H1 (cell line): ENCODE data around the gene SELPLG. TPM values are rescaled to one million over a fixed set of nuclear protein-coding genes. Genes with fewer than 3 reads are reported as not detected.

Experiments used
- CTCF ChIA-PET: fragments of 300-600 bp; sonication (Branson Sonifier 250); formaldehyde crosslinking; loops from one replicate; lab custom pipeline; 2021; ENCODE audit not compliant: partially characterized antibody; lab: Charles Lee
- POLR2A ChIA-PET: fragments of 300-600 bp; sonication (Branson Sonifier 250); formaldehyde crosslinking; loops from one replicate; lab custom pipeline; 2021; ENCODE audit warnings: inconsistent platforms; ENCODE audit not compliant: partially characterized antibody; lab: Charles Lee
- DNase-seq, 2 experiments: peaks; one replicate each; pipeline versions ENCODE4 v3.0.0 to v3.0.0-alpha.2; 2010 to 2022; ENCODE audit warnings: low spot score in 2 of 2, low read depth in 1 of 2, mixed read lengths in 1 of 2
- FAIRE-seq: peaks from 2 replicates; lab custom pipeline; 2011; peaks lifted over from hg19 to GRCh38; lab: Jason Lieb, UNC
- H2AFZ ChIP-seq: 2 replicates; pipeline ENCODE4 v1.8.1; 2012; ENCODE audit warnings: low read length, inconsistent platforms
- H2AK5ac ChIP-seq: 2 replicates; pipeline ENCODE4 v1.6.1; 2013; ENCODE audit warnings: low read depth, low read length
- H2BK120ac ChIP-seq: replicated peaks from 2 replicates; pipeline ENCODE3; 2013; ENCODE audit warnings: low read depth, low read length, inconsistent platforms
- H2BK12ac ChIP-seq: 2 replicates; pipeline ENCODE4 v1.6.1; 2013; ENCODE audit warnings: low read depth, low read length
- H2BK15ac ChIP-seq: 2 replicates; pipeline ENCODE4 v1.6.1; 2013; ENCODE audit warnings: low read length
- H2BK20ac ChIP-seq: 2 replicates; pipeline ENCODE4 v1.6.1; 2013; ENCODE audit warnings: low read length
- H2BK5ac ChIP-seq: 2 replicates; pipeline ENCODE4 v1.6.1; 2013; ENCODE audit warnings: low read depth, low read length
- H3K14ac ChIP-seq: 2 replicates; pipeline ENCODE4 v1.6.1; 2013; ENCODE audit warnings: inconsistent platforms; ENCODE audit not compliant: insufficient read length
- H3K18ac ChIP-seq: 2 replicates; pipeline ENCODE4 v1.6.1; 2013; ENCODE audit warnings: low read length; ENCODE audit errors: extremely low read depth
- H3K23ac ChIP-seq: 2 replicates; pipeline ENCODE4 v1.6.1; 2013; ENCODE audit warnings: inconsistent platforms; ENCODE audit not compliant: insufficient read length
- H3K23me2 ChIP-seq: 2 replicates; pipeline ENCODE4 v1.6.1; 2013; ENCODE audit warnings: low read depth, low read length
- H3K27ac ChIP-seq: 2 replicates; pipeline ENCODE4 v1.6.1; 2011; ENCODE audit warnings: low read depth, low read length, inconsistent platforms
- H3K27me3 ChIP-seq, 4 experiments: replicated peaks in 1 of 4; 1 replicate in 1 of 4; 2 replicates in 3 of 4; pipeline versions ENCODE4 v1.6.1 to v1.8.1; 2011 to 2013; ENCODE audit warnings: low read length in 3 of 4, mild to moderate bottlenecking in 3 of 4, inconsistent platforms in 2 of 4, mixed read lengths in 2 of 4, moderate library complexity in 1 of 4; ENCODE audit not compliant: control insufficient read depth in 3 of 4, insufficient read depth in 3 of 4; ENCODE audit errors: extremely low read depth in 1 of 4
- H3K36me3 ChIP-seq, 4 experiments: 2 replicates each; pipeline versions ENCODE4 v1.6.1 to v1.8.1; 2011 to 2013; ENCODE audit warnings: mild to moderate bottlenecking in 4 of 4, low read length in 3 of 4, moderate library complexity in 2 of 4, control low read depth in 1 of 4, inconsistent platforms in 1 of 4; ENCODE audit not compliant: insufficient read depth in 4 of 4, control insufficient read depth in 2 of 4
- H3K4ac ChIP-seq: replicated peaks from 2 replicates; pipeline ENCODE3; 2013; ENCODE audit warnings: low read length, low read depth, mixed read lengths, inconsistent platforms; ENCODE audit not compliant: insufficient read length
- H3K4me1 ChIP-seq, 4 experiments: replicated peaks in 1 of 4; 1 replicate in 1 of 4; 2 replicates in 3 of 4; pipeline versions ENCODE4 v1.6.1 to v1.8.1; 2011 to 2013; ENCODE audit warnings: low read length in 3 of 4, inconsistent platforms in 2 of 4, mixed read lengths in 1 of 4; ENCODE audit not compliant: insufficient read depth in 4 of 4, control insufficient read depth in 3 of 4
- H3K4me2 ChIP-seq, 2 experiments: 2 replicates each; pipeline versions ENCODE4 v1.6.1 to v1.8.1; 2011 to 2013; ENCODE audit warnings: low read depth in 2 of 2, low read length in 2 of 2, control low read depth in 1 of 2, inconsistent platforms in 1 of 2, mild to moderate bottlenecking in 1 of 2; ENCODE audit not compliant: insufficient read depth in 1 of 2
- H3K4me3 ChIP-seq, 4 experiments: fragments of 200-600, 300-600 bp in 1 of 4; sonication (generic), shearing (Covaris generic), sonication (Bioruptor Twin) in 1 of 4; 2 replicates each; pipeline versions ENCODE4 v1.5.1 to v1.8.1; 2011 to 2016; ENCODE audit warnings: low read length in 4 of 4, low read depth in 3 of 4, control low read depth in 2 of 4, inconsistent platforms in 2 of 4, mild to moderate bottlenecking in 2 of 4, mixed read lengths in 1 of 4, moderate library complexity in 1 of 4; ENCODE audit not compliant: insufficient read depth in 2 of 4; ENCODE audit errors: extremely low read depth in 1 of 4
- H3K56ac ChIP-seq: replicated peaks from 2 replicates; pipeline ENCODE3; 2013; ENCODE audit warnings: low read depth, mild to moderate bottlenecking, mixed read lengths, low read length, inconsistent platforms; ENCODE audit not compliant: insufficient read length
- H3K79me1 ChIP-seq: 2 replicates; pipeline ENCODE4 v1.6.1; 2013; ENCODE audit warnings: low read depth, low read length, control low read depth
- H3K79me2 ChIP-seq, 2 experiments: 2 replicates each; pipeline versions ENCODE4 v1.6.1 to v1.8.1; 2012 to 2013; ENCODE audit warnings: low read length in 2 of 2, mild to moderate bottlenecking in 2 of 2, inconsistent platforms in 1 of 2; ENCODE audit not compliant: insufficient read depth in 2 of 2, control insufficient read depth in 1 of 2
- H3K9ac ChIP-seq, 4 experiments: replicated peaks in 1 of 4; 1 replicate in 1 of 4; 2 replicates in 3 of 4; pipeline versions ENCODE4 v1.6.1 to v1.8.1; 2011 to 2013; ENCODE audit warnings: low read depth in 3 of 4, low read length in 3 of 4, control low read depth in 2 of 4, mild to moderate bottlenecking in 2 of 4, moderate library complexity in 2 of 4, inconsistent platforms in 1 of 4; ENCODE audit errors: extremely low read depth in 1 of 4
- H3K9me3 ChIP-seq, 2 experiments: 2 replicates each; pipeline versions ENCODE4 v1.6.1 to v1.8.1; 2012 to 2013; ENCODE audit warnings: mild to moderate bottlenecking in 2 of 2, moderate library complexity in 2 of 2, control low read depth in 1 of 2, inconsistent platforms in 1 of 2, low read depth in 1 of 2, low read length in 1 of 2, mixed read lengths in 1 of 2; ENCODE audit not compliant: insufficient read depth in 2 of 2
- H4K20me1 ChIP-seq, 2 experiments: replicated peaks in 1 of 2; 2 replicates each; pipeline versions ENCODE3 to v1.8.1; 2011 to 2013; ENCODE audit warnings: inconsistent platforms in 2 of 2, low read length in 2 of 2, mild to moderate bottlenecking in 1 of 2; ENCODE audit not compliant: insufficient read depth in 2 of 2, control insufficient read depth in 1 of 2
- H4K5ac ChIP-seq: 2 replicates; pipeline ENCODE4 v1.6.1; 2013; ENCODE audit warnings: low read length, low read depth, mixed read lengths, inconsistent platforms; ENCODE audit not compliant: insufficient read length
- H4K8ac ChIP-seq: 2 replicates; pipeline ENCODE4 v1.8.0; 2013; ENCODE audit warnings: mild to moderate bottlenecking, moderate library complexity, low read length, inconsistent platforms; ENCODE audit not compliant: insufficient read depth; ENCODE audit errors: extremely low read depth
- H4K91ac ChIP-seq: replicated peaks from 2 replicates; pipeline ENCODE3; 2013; ENCODE audit warnings: low read length, mixed read lengths, inconsistent platforms; ENCODE audit not compliant: insufficient read length
- CBX5 ChIP-seq: fragments of 300-800, 300-1000 bp; sonication (generic); IDR thresholded peaks from 2 replicates; pipeline ENCODE4 v1.7.1; 2016; ENCODE audit warnings: antibody characterized with exemption, low read length, low read depth
- CTCF ChIP-seq, 3 experiments: IDR thresholded peaks; 1 replicate in 2 of 3; 2 replicates in 1 of 3; pipeline versions ENCODE4 v1.5.1 to v1.6.1; 2011; ENCODE audit warnings: low read length in 3 of 3, mild to moderate bottlenecking in 3 of 3, inconsistent platforms in 2 of 3, low read depth in 1 of 3, moderate library complexity in 1 of 3; ENCODE audit not compliant: insufficient read depth in 1 of 3; ENCODE audit errors: control extremely low read depth in 1 of 3
- EZH2 ChIP-seq: fragments of 200-600 bp; sonication (generic); IDR thresholded peaks from 2 replicates; pipeline ENCODE4 v1.7.1; 2012; ENCODE audit warnings: low read depth, mild to moderate bottlenecking, moderate library complexity, low read length, inconsistent platforms; ENCODE audit not compliant: severe bottlenecking
- RNF2 ChIP-seq: fragments of 200-900, 300-1000 bp; sonication (generic); IDR thresholded peaks from 2 replicates; pipeline ENCODE4 v1.7.1; 2016; ENCODE audit warnings: borderline replicate concordance, low read depth, mild to moderate bottlenecking, antibody characterized with exemption, low read length; ENCODE audit not compliant: poor library complexity, severe bottlenecking; ENCODE audit errors: missing control alignments
- SIX5 ChIP-seq: IDR thresholded peaks from 2 replicates; pipeline ENCODE4 v1.6.1; 2011; ENCODE audit warnings: mild to moderate bottlenecking, low read depth, low read length
- SP2 ChIP-seq: IDR thresholded peaks from 2 replicates; pipeline ENCODE4 v1.6.1; 2012; ENCODE audit warnings: mild to moderate bottlenecking, low read length, inconsistent platforms
- SUZ12 ChIP-seq: fragments of 200-600 bp; sonication (generic); IDR thresholded peaks from 2 replicates; pipeline ENCODE4 v1.6.1; 2012; ENCODE audit warnings: mild to moderate bottlenecking, inconsistent platforms, low read length, moderate library complexity, mixed read lengths
- TAF1 ChIP-seq: IDR thresholded peaks from 2 replicates; pipeline ENCODE4 v1.6.1; 2011; ENCODE audit warnings: mild to moderate bottlenecking, low read depth, low read length
- TEAD4 ChIP-seq: IDR thresholded peaks from 2 replicates; pipeline ENCODE4 v1.6.1; 2012; ENCODE audit warnings: low read depth, low read length, inconsistent platforms, mixed read lengths
- WGBS, 2 experiments: shearing (Covaris generic) in 1 of 2; methylation state at CpG; one replicate each; pipeline versions ENCODE4 v1.1.6 to v1.1.7; 2013 to 2015; ENCODE audit warnings: low lambda C conversion rate in 2 of 2, mixed read lengths in 2 of 2, inconsistent platforms in 1 of 2, low coverage in 1 of 2, missing lambda C conversion rate in 1 of 2; ENCODE audit not compliant: insufficient replicate concordance in 2 of 2, insufficient coverage in 1 of 2, insufficient read length in 1 of 2; ENCODE audit errors: extremely low coverage in 1 of 2, missing lambda C conversion rate in 1 of 2; 5-methylcytosine and 5-hydroxymethylcytosine counted together
- polyA plus RNA-seq, 7 experiments: library from polyadenylated mRNA; depleted of rRNA in 3 of 7; stranded (reverse) in 5 of 7; unstranded in 2 of 7; fragments of >200 nt in 5 of 7; fragments of 200-250 nt in 2 of 7; gene quantifications; 1 replicate in 5 of 7; 2 replicates in 1 of 7; 4 replicates in 1 of 7; pipeline versions ENCODE4 v1.2.1 to v1.2.3, GENCODE V29; 2011 to 2013; ENCODE audit warnings: missing spikeins in 2 of 7, mixed read lengths in 2 of 7
- total RNA-seq: library from RNA; stranded (reverse); fragmentation: NEBNext Ultra II Directional; extraction: Animal tissue kit (Norgen Biotek cat#: 25700); gene quantifications from 2 replicates; pipeline ENCODE4 v1.2.1, GENCODE V29; 2021

SELPLG gene
- total and polyA plus RNA-seq, 2 of the 8 experiments (the other 6 are each of a cell fraction or from before 2014, with no cell fraction given), result 0.18 TPM; not detected in 1

DNA sequence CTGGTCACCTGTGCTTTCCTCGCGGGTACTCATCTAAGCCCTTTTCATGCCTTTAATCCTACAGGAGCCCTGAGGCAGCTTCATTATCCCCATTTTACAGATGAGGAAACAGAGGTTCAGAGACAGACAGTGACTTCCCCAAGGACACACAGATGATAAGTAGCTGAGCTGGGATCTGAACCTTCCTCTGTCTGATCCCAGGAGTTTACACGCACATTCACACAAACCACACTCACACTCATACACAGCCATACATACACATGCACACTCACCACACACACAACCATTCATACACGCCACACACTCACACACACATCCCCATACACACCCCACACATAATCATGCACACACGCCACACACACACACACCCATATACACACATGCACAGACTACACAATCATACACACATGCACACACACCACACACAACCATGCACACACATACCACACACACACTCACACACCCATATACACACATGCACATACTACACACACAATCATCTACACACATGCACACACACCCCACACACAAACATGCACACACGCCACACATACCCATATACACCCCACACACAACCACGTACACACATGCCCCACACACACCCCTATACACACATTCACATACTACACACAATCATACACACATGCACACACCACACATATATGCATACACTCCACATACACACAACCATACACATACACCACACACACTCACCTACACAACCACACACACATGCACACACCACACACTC is 38.6 kb downstream of the SELPLG start:
- FAIRE-seq (no peak), DNase-seq (no peak)
- Histone ChIP-seq H2BK20ac (no peak overlapping the region), H3K9ac (no peak overlapping the region), H3K79me2 (no peaks in the 10 kb centered on the region), H3K27ac (no peak overlapping the region), H3K36me3 (no peaks in the 10 kb centered on the region), H3K23ac (no peak overlapping the region), H4K8ac (no peak overlapping the region), H4K91ac (peak overlapping the region; percentile 46), H3K14ac (no peak overlapping the region), H2BK120ac (no peak overlapping the region), H4K20me1 (peaks cover 0 to 8% of the 10 kb centered on the region in 2 experiments), H3K4me2 (no peak overlapping the region), H3K4ac (no peak overlapping the region), H3K56ac (peak overlapping the region; percentile 73), H3K18ac (no peak overlapping the region), H3K4me3 (no peak overlapping the region), H3K79me1 (no peaks in the 10 kb centered on the region; the same call in 1 of the 2 replicates), H2AFZ (no peak overlapping the region), H3K4me1 (peaks cover 0 to 14% (median under 1%) of the 10 kb centered on the region in 4 experiments; a peak in 3 of 7 replicates), H2BK5ac (0 out of 2 replicates have a peak overlapping the region, but pooled peaks have one; percentile 29), H2AK5ac (no peak overlapping the region), H4K5ac (no peak overlapping the region), H2BK12ac (peak overlapping the region; percentile 3; the same call in 1 of the 2 replicates), H3K27me3 (no peaks in the 10 kb centered on the region; a peak in 1 of 7 replicates), H2BK15ac (no peak overlapping the region), H3K9me3 (no peaks in the 10 kb centered on the region), H3K23me2 (peaks cover 7% of the 10 kb centered on the region; the same call in 1 of the 2 replicates)
- CTCF ChIA-PET, result interaction anchor here (0.9 to 2.8 kb wide), 8 partner anchors 9 to 31 kb away, joined by 3 to 16 read pairs (median 6); no protein-coding TSS in a partner anchor
- 91 to 100% methylated on average over 2 to 7 of the region's 7 CpGs for WGBS, 2 experiments
- POLR2A ChIA-PET, result interaction anchor here (0.7 to 1.1 kb wide), 4 partner anchors 9 to 135 kb away, joined by 3 read pairs; no protein-coding TSS in a partner anchor
- no peak for TF ChIP-seq SIX5
- no peak for TF ChIP-seq TAF1
- TF ChIP-seq RNF2, result no peak
- TF ChIP-seq CBX5, result no peak
- no peak for TF ChIP-seq SP2
- TF ChIP-seq TEAD4, result no peak
- no peak for TF ChIP-seq CTCF (IDR thresholded peaks at IDR 0.05; ENCODE audit: control extremely low read depth in 1 of 3, insufficient read depth in 1 of 3, low read depth in 1 of 3, low read length in 3 of 3)
- no peak for TF ChIP-seq SUZ12
- no peak for TF ChIP-seq EZH2
